PFSK-1 (cell line): ENCODE results near the gene TREM2.

ENCODE experiments used
- FOXP2 ChIP-seq: optimal IDR thresholded peaks from 2 replicates; pipeline ENCODE3; 2011; ENCODE audit warnings: borderline replicate concordance, control low read depth, inconsistent platforms; ENCODE audit not compliant: insufficient read depth; ENCODE audit errors: extremely low read length, extremely low read depth
- POLR2AphosphoS5 ChIP-seq: IDR thresholded peaks from 2 replicates; pipeline ENCODE4 v1.6.1; 2012; ENCODE audit warnings: low read depth, mild to moderate bottlenecking, control low read depth, low read length, moderate library complexity
- SIN3A ChIP-seq: IDR thresholded peaks from 2 replicates; pipeline ENCODE4 v1.6.1; 2012; ENCODE audit warnings: mild to moderate bottlenecking, low read length, moderate library complexity, borderline replicate concordance; ENCODE audit not compliant: insufficient read depth
- TAF1 ChIP-seq: IDR thresholded peaks from 2 replicates; pipeline ENCODE4 v1.6.1; 2012; ENCODE audit warnings: low read length, control low read depth, borderline replicate concordance; ENCODE audit not compliant: insufficient read depth
- TF ChIP-seq, protein P1 (sequence below), 2 experiments: IDR thresholded peaks; 2 replicates each; pipeline versions ENCODE4 v1.6.1 to v1.8.0; 2011 to 2012; ENCODE audit warnings: low read depth in 2 of 2, low read length in 2 of 2, control low read depth in 1 of 2, inconsistent platforms in 1 of 2, mild to moderate bottlenecking in 1 of 2, moderate library complexity in 1 of 2; ENCODE audit not compliant: insufficient read depth in 1 of 2

The TREM2 gene

DNA sequence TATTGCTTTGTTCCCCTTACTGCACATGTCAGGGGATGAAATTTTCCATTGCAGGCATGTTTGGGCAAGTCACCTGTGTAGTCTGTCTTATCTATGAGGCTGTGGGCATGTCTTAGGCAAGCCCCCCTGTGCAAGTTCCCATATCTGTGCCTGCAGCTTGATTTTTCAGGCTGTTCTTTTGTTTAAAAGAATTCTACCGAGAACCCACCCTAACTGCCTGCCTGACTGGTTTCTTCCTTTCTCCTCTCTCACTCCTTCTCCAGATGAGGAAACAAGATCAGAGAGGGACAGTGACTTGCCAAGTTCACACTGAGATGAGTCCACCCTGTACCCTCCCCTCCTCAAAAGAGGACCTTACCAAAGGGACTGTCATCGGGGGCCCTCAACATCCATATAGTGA, 27.1 kb upstream of the TREM2 start:
- TF ChIP-seq FOXP2, result no peak

DNA sequence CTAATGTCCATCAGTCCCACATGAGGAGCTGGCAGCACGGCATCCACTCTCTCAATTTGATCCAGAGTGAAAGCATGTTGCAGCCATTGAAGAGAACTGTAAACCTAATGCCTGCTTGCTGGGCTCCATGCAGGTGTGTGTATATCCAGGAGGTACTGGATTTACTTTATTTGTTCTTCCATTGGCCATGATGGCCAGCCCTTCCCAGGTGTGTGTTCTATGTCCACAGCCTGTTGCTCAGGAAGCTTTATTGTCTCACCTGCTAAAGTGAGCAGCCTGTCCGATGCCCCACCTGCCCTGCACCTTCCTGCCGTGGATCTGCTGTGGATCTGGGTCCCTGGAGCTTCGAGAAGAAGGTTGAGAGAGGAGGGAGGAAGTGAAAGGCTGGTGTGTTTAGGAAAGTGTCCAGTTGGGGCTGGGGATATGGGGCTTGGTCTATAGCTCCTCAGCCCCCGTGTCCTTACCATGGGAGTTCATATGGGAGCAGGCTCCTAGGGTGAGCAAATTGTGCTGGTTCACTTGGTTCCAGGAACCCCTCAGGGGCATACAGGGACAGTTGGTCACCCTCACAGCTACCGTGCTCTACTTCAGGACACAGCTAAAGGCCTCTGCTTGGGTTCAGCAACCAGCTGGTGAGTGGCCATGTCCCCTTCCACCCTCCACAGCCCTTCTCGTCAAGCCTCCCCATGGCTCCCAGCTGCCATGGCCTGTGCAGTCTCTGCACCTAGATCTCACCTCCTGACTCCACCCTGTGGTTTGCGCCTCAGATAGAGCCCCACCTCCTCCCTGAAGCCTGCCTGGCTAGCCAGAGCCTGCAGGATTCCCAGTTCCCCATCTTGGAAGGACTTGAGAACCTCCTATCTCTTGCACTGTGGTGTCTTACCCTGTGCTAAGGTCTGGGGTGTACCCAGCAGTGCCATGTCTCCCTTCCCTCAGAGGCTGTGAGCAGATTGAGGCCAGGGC, 25.3 kb upstream of the TREM2 start:
- TF ChIP-seq TAF1 (no peak), POLR2AphosphoS5 (no peak), FOXP2 (no peak), SIN3A (no peak)
- TF ChIP-seq, protein P1, sequence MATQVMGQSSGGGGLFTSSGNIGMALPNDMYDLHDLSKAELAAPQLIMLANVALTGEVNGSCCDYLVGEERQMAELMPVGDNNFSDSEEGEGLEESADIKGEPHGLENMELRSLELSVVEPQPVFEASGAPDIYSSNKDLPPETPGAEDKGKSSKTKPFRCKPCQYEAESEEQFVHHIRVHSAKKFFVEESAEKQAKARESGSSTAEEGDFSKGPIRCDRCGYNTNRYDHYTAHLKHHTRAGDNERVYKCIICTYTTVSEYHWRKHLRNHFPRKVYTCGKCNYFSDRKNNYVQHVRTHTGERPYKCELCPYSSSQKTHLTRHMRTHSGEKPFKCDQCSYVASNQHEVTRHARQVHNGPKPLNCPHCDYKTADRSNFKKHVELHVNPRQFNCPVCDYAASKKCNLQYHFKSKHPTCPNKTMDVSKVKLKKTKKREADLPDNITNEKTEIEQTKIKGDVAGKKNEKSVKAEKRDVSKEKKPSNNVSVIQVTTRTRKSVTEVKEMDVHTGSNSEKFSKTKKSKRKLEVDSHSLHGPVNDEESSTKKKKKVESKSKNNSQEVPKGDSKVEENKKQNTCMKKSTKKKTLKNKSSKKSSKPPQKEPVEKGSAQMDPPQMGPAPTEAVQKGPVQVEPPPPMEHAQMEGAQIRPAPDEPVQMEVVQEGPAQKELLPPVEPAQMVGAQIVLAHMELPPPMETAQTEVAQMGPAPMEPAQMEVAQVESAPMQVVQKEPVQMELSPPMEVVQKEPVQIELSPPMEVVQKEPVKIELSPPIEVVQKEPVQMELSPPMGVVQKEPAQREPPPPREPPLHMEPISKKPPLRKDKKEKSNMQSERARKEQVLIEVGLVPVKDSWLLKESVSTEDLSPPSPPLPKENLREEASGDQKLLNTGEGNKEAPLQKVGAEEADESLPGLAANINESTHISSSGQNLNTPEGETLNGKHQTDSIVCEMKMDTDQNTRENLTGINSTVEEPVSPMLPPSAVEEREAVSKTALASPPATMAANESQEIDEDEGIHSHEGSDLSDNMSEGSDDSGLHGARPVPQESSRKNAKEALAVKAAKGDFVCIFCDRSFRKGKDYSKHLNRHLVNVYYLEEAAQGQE (IDR thresholded peaks at IDR 0.05; ENCODE audit: insufficient read depth in 1 of 2, low read depth in 2 of 2, low read length in 2 of 2), result no peak

DNA sequence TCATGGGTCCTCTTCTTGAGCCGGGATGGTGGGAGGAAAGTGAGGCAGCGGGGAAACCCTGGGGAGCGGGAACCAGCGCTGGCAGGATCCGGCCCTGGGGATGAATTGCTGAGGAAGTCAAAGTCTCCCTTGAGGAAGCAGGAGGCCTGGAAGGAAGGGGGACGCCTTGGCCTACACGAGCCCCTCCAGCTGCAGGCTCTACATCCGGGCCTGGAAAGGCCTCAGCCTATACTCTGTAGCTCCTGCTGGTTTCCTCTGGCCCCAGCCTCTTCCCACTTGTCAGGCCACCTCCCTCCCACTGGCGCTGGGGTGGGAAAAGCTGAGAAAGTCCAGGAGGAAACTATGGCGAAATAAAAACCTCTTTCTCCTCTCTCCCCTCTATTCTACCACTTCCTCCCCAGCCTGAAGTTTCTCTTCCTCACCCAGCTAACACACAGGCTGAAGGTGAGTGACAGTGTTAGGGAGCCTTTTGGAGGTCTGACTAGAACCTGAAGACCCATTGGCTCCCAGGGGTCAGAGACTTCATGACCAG, 23.2 kb upstream of the TREM2 start:
- TF ChIP-seq POLR2AphosphoS5 (no peak), TAF1 (no peak), SIN3A (no peak), FOXP2 (no peak)
- TF ChIP-seq, protein P1 (IDR thresholded peaks at IDR 0.05; ENCODE audit: insufficient read depth in 1 of 2, low read depth in 2 of 2, low read length in 2 of 2), result no peak

DNA sequence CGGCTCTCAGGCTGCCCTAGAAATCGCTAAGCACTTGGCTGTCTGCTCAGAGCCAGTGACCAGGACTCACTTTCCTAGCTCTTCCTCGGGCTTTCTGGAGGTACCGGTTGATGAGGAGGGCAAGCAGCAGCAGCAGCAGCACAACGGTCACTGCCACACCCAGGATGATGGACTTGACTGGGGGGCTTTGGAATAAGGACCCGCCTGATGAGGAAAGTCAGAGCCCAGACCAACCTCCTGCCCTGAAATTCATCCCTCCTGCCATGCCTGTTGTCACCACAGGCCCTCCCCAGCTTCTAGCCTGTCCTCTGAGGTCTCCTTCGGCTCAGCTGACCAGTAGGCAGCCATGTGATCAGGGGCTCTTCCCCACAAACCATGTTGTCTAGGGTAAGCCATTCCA, 21.8 kb upstream of the TREM2 start:
- TF ChIP-seq FOXP2 (no peak), SIN3A (no peak), POLR2AphosphoS5 (no peak), TAF1 (no peak)
- TF ChIP-seq, protein P1 (IDR thresholded peaks at IDR 0.05; ENCODE audit: insufficient read depth in 1 of 2, low read depth in 2 of 2, low read length in 2 of 2), result no peak

DNA sequence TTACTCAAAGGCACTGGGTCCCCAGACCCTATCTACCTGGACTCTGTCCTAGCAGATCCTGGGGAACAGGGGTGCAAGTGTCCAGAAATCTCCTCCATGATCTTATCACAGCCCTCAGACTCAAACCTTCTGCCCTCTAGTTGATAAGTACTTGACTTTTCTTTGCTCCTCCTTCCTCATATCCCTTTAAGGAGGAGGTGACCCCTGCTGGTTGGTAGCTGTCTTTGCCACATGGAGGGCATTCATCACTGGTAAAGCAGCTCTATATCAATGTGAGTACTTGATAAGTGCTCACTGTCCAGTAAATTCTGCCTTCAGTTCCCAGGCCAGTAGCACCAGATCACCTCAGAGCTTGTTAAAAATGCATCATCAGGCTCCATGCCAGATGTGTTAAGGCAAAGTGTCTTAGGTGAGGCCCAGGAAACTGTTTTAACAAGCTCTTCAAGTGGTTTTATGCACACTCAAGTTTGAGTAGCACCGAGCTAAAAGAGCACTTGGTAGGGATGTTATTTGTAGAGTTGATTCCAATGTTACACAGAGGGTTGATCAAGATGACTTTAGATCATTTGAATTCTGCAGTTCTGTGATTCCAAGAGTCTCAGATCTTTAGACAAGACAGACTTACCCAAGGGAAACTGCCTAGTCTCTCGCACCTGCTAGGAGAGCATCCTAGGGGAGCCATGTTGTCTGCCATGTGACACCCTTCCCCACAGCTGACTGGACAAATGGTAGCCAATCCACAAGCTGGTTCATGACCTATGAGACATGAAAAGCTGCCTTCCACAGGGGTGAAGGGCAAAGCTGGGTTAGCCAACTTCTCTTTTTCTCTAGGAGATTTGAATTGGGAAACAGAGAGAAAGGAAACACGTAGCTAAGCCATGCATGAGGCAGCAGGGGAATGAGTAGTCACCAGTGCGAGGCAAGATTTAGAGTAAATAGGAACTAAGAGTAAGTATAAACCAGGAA, 19.4 kb upstream of the TREM2 start:
- no peak for TF ChIP-seq SIN3A
- no peak for TF ChIP-seq FOXP2
- TF ChIP-seq, protein P1 (IDR thresholded peaks at IDR 0.05; ENCODE audit: insufficient read depth in 1 of 2, low read depth in 2 of 2, low read length in 2 of 2), result no peak
- TF ChIP-seq TAF1, result no peak
- no peak for TF ChIP-seq POLR2AphosphoS5
